ENCODE results near the gene SOX21. TPM values are rescaled to one million over a fixed set of nuclear protein-coding genes. Genes with fewer than 3 reads are reported as not detected.

The SOX21 gene
- total RNA-seq, 2 donors from 2014 or later, result not detected

- Histone ChIP-seq H3K4me1 (no peaks in the 10 kb centered on the region), H3K27me3 (no peaks in the 10 kb centered on the region), H3K36me3 (no peaks in the 10 kb centered on the region), H3K9ac (ENCODE audit: low read depth in 2 of 2, low read length in 2 of 2) (no peak overlapping the region), H3K9me3 (no peaks in the 10 kb centered on the region), H3K4me3 (no peak overlapping the region), H3K27ac (no peak overlapping the region)
- TF ChIP-seq, protein P1, sequence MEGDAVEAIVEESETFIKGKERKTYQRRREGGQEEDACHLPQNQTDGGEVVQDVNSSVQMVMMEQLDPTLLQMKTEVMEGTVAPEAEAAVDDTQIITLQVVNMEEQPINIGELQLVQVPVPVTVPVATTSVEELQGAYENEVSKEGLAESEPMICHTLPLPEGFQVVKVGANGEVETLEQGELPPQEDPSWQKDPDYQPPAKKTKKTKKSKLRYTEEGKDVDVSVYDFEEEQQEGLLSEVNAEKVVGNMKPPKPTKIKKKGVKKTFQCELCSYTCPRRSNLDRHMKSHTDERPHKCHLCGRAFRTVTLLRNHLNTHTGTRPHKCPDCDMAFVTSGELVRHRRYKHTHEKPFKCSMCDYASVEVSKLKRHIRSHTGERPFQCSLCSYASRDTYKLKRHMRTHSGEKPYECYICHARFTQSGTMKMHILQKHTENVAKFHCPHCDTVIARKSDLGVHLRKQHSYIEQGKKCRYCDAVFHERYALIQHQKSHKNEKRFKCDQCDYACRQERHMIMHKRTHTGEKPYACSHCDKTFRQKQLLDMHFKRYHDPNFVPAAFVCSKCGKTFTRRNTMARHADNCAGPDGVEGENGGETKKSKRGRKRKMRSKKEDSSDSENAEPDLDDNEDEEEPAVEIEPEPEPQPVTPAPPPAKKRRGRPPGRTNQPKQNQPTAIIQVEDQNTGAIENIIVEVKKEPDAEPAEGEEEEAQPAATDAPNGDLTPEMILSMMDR (IDR thresholded peaks at IDR 0.05), result no peak
- DNase-seq, result no peak
- intact Hi-C loops (cut with DNase I), result loop anchor here (10.0 kb wide), 2 partner anchors 482 to 732 kb away; no protein-coding TSS in a partner anchor
Measured at GRCh38 chr13:94672400-94672799, 39.9 kb downstream of the SOX21 start.

DNA sequence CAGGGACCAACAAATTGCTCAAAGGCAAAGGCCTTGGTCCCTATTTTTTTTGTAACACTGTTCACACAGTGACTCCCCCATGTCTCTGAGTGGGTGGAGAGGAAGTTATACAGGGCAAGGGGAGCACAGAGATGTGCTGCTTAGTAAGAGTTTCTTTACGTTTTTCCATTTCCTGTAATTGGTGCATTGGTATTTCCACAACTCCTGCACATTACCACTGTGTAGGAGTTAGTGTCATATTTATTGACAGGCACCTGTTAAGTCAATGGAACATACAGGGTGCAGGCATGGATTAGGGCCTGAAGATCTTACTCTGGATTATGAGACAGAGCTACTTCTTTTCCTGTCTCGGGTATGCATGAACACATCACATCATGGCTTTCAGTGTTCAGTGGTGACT is 45.2 kb downstream of the SOX21 start:
- intact Hi-C loops (cut with DNase I), result no loop called here
- Histone ChIP-seq H3K9ac (ENCODE audit: low read depth in 2 of 2, low read length in 2 of 2) (no peak overlapping the region), H3K9me3 (no peaks in the 10 kb centered on the region), H3K27me3 (no peaks in the 10 kb centered on the region), H3K36me3 (no peaks in the 10 kb centered on the region), H3K27ac (no peak overlapping the region), H3K4me1 (no peaks in the 10 kb centered on the region), H3K4me3 (no peak overlapping the region)
- TF ChIP-seq, protein P1 (IDR thresholded peaks at IDR 0.05), result no peak
- no peak for DNase-seq

GRCh38 chr13:94666065-94666464 is 46.3 kb downstream of the SOX21 start:
- Histone ChIP-seq H3K27me3 (no peaks in the 10 kb centered on the region), H3K27ac (no peak overlapping the region), H3K9me3 (no peaks in the 10 kb centered on the region), H3K4me3 (no peak overlapping the region), H3K4me1 (no peaks in the 10 kb centered on the region), H3K9ac (ENCODE audit: low read depth in 2 of 2, low read length in 2 of 2) (no peak overlapping the region), H3K36me3 (no peaks in the 10 kb centered on the region)
- intact Hi-C loops (cut with DNase I), result no loop called here
- no peak for DNase-seq
- TF ChIP-seq, protein P1 (IDR thresholded peaks at IDR 0.05), result no peak

DNA sequence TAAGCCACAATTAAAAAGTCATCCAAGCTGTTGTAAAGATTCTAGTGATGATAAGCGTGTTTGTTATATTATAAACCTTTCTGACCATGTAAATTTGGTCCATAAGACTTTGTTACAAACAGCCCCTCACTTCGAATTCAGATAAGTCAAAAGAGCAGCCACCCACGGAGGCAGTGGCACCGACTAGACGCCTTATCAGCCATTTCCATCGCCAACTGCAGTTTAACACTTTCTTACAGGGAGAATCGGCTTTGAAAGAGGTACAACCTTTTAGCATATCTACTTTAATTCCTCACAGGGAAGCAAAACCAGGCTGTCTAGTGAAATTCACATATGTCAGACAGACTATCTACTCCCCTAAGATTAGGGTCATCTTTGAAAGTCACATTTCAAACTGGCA is 47.5 kb downstream of the SOX21 start:
- no peak overlapping the region for H3K4me3 ChIP-seq
- no peaks in the 10 kb centered on the region for H3K36me3 ChIP-seq
- no peaks in the 10 kb centered on the region for H3K27me3 ChIP-seq
- no peak overlapping the region for H3K27ac ChIP-seq
- DNase-seq, result no peak
- no peaks in the 10 kb centered on the region for H3K4me1 ChIP-seq
- TF ChIP-seq, protein P1 (IDR thresholded peaks at IDR 0.05), result no peak
- H3K9me3 ChIP-seq, result no peaks in the 10 kb centered on the region
- intact Hi-C loops (cut with DNase I), result no loop called here
- no peak overlapping the region for H3K9ac ChIP-seq (ENCODE audit: low read depth in 2 of 2, low read length in 2 of 2)

- H3K4me3 ChIP-seq, result no peak overlapping the region
- no peaks in the 10 kb centered on the region for H3K27me3 ChIP-seq
- intact Hi-C loops (cut with DNase I), result no loop called here
Measured at GRCh38 chr13:94662274-94662945, 49.9 kb downstream of the SOX21 start.

More at GRCh38 chr13:94662274-94662945, 49.9 kb downstream of the SOX21 start:
- H3K36me3 ChIP-seq, result no peaks in the 10 kb centered on the region
- H3K27ac ChIP-seq, result no peak overlapping the region
- no peak overlapping the region for H3K9ac ChIP-seq (ENCODE audit: low read depth in 2 of 2, low read length in 2 of 2)
- no peak for DNase-seq
- TF ChIP-seq, protein P1 (IDR thresholded peaks at IDR 0.05), result no peak
- H3K9me3 ChIP-seq, result no peaks in the 10 kb centered on the region
- no peaks in the 10 kb centered on the region for H3K4me1 ChIP-seq

Measured in colonic mucosa (tissue), 4 donors.